Vagina (tissue), 2 donors: Measurements from ENCODE around the gene HPGDS.

Experiments used
- POLR2AphosphoS5 ChIP-seq, 2 donors: sonication (generic); formaldehyde crosslinking; IDR thresholded peaks; one replicate each; pipeline ENCODE4 v1.9.0; 2017; ENCODE audit warnings: antibody characterized with exemption in 2 of 2, mild to moderate bottlenecking in 2 of 2, low read depth in 1 of 2; ENCODE audit not compliant: insufficient read depth in 1 of 2
- TF ChIP-seq, protein P1 (sequence below), 3 experiments: fragments of 450-650 bp in 2 of 3; fragments of 200-600 bp in 1 of 3; sonication (generic) in 1 of 3; IDR thresholded peaks; one replicate each; pipeline ENCODE4 v1.5.1; 2017 to 2019; ENCODE audit warnings: antibody characterized with exemption in 3 of 3, mild to moderate bottlenecking in 2 of 3, moderate library complexity in 2 of 3

DNA sequence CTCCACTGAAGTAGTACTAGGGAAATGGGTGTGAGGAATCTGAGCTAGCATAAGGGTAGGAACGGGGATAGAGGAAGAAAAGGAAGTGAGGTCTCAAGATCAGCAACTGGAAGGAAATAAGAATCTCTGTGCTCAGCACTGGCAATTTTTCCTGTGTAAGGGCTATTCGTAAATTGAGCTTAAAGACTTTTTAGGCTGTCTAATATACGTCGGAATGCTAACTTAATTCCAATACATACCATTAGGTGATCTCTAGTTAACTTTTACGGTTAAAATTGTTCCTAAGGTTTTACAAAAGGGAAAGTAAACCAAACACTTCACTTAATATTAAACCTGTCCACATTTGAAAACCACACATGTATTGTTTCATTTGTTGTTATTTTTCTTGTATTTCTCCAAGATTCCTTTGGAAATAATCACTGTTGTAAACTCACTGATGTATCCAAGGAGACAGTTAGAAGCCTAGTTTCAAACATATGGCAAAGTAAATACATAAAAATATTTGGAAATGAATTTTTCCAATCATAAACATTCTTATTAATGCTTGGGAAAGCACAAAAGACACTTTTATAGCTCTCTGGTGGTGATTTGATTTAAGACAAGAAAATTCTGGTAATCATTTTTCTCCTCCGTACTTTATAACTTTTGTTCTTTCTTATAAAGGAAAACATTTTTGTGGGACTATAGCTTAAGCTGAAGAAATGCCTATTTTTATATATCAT is 28.1 kb upstream of the HPGDS start:
- TF ChIP-seq, protein P1, sequence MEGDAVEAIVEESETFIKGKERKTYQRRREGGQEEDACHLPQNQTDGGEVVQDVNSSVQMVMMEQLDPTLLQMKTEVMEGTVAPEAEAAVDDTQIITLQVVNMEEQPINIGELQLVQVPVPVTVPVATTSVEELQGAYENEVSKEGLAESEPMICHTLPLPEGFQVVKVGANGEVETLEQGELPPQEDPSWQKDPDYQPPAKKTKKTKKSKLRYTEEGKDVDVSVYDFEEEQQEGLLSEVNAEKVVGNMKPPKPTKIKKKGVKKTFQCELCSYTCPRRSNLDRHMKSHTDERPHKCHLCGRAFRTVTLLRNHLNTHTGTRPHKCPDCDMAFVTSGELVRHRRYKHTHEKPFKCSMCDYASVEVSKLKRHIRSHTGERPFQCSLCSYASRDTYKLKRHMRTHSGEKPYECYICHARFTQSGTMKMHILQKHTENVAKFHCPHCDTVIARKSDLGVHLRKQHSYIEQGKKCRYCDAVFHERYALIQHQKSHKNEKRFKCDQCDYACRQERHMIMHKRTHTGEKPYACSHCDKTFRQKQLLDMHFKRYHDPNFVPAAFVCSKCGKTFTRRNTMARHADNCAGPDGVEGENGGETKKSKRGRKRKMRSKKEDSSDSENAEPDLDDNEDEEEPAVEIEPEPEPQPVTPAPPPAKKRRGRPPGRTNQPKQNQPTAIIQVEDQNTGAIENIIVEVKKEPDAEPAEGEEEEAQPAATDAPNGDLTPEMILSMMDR (IDR thresholded peaks at IDR 0.05) = no peak
- TF ChIP-seq POLR2AphosphoS5 (IDR thresholded peaks at IDR 0.05; ENCODE audit: insufficient read depth in 1 of 2, low read depth in 1 of 2) = no peak
